ENCODE results near the gene SMIM41. TPM values are rescaled to one million over a fixed set of nuclear protein-coding genes. Genes with fewer than 3 reads are reported as not detected.

Gene SMIM41
- not detected for total RNA-seq

DNA sequence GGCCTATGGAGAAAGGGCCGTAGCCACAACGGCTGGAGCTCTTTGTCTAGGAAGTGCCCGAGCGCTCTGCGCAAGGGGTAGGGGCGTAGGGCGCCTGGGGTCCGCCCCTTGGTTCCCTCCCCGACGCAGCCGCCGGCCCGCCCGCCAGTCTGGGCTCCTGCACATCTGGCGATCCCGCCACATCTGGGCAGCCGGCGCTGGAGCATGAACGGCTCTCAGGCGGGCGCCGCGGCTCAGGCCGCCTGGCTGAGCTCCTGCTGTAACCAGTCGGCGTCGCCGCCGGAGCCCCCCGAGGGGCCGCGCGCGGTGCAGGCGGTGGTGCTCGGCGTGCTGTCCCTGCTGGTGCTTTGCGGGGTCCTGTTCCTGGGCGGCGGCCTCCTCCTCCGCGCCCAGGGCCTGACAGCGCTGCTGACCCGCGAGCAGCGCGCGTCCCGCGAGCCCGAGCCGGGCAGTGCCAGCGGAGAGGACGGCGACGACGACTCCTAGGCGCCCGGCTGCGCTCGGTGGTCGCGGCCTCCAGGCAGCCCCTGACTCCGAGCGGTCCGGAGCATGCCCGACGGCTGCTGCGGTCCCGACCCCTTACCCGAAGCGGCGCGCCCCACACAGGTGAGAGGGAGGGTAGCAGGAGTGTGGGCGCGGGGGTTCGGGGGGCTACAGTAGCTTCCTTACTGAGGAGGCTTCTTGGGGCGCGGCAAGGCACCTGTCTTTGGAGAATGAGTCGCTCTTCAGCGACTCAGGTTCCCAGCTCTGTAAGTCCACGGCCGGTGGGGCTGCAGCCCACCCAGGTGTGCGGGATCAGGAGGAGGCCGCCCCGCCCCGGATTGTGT lies at the start of gene SMIM41:
TSS of gene SMIM41 (plus strand) at position 129 of the 827 bp plus-strand sequence. CDS start at position 205, 76 bp downstream.
- Histone ChIP-seq H3K4me1 (peaks cover 41 to 44% of the 10 kb centered on the region in 2 donors), H3K27ac (peak within 1 kb of the TSS in 3 of 4 donors; percentile 62 to 77 (median 72)), H3K27me3 (no peaks in the 10 kb centered on the region), H3K4me3 (no peak within 1 kb of the TSS), H3K9me3 (no peaks in the 10 kb centered on the region), H3K36me3 (peaks cover 0 to 26% of the 10 kb centered on the region in 2 donors)
- no peak for DNase-seq
- no peak for TF ChIP-seq POLR2A (IDR thresholded peaks at IDR 0.05)
- TF ChIP-seq, protein P1, sequence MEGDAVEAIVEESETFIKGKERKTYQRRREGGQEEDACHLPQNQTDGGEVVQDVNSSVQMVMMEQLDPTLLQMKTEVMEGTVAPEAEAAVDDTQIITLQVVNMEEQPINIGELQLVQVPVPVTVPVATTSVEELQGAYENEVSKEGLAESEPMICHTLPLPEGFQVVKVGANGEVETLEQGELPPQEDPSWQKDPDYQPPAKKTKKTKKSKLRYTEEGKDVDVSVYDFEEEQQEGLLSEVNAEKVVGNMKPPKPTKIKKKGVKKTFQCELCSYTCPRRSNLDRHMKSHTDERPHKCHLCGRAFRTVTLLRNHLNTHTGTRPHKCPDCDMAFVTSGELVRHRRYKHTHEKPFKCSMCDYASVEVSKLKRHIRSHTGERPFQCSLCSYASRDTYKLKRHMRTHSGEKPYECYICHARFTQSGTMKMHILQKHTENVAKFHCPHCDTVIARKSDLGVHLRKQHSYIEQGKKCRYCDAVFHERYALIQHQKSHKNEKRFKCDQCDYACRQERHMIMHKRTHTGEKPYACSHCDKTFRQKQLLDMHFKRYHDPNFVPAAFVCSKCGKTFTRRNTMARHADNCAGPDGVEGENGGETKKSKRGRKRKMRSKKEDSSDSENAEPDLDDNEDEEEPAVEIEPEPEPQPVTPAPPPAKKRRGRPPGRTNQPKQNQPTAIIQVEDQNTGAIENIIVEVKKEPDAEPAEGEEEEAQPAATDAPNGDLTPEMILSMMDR (IDR thresholded peaks at IDR 0.05 in 4 of 5, conservative IDR thresholded peaks at IDR 0.05 in 1 of 5), result no peak
- intact Hi-C loops (cut with DNase I; ENCODE audit: low total_unique reads) (no loop called here), in situ Hi-C loops (cut with MboI; ENCODE audit: low sequenced_read_pairs in 4 of 4) (loop anchor here (5.0 to 10.0 kb wide), 2 partner anchors 52 to 55 kb away; no protein-coding TSS in a partner anchor)
- ATAC-seq, result no peak

- Histone ChIP-seq H3K36me3 (no peaks in the 10 kb centered on the region), H3K4me3 (peak overlapping the region; percentile 44 to 53 (median 48)), H3K27ac (peak overlapping the region; percentile 91 to 95 (median 92)), H3K4me1 (peaks cover 49 to 61% of the 10 kb centered on the region in 2 donors), H3K27me3 (no peaks in the 10 kb centered on the region), H3K9me3 (no peaks in the 10 kb centered on the region)
- peak; percentile 57 to 67 for ATAC-seq
- intact Hi-C loops (cut with DNase I; ENCODE audit: low total_unique reads) (loop anchor here (2.0 kb wide), 1 partner anchor 36 kb away; the partner anchor contains the start of gene ATG101), in situ Hi-C loops (cut with MboI; ENCODE audit: low sequenced_read_pairs in 4 of 4) (no loop called here)
- TF ChIP-seq POLR2A (IDR thresholded peaks at IDR 0.05), result no peak
- TF ChIP-seq, protein P1 (IDR thresholded peaks at IDR 0.05 in 4 of 5, conservative IDR thresholded peaks at IDR 0.05 in 1 of 5), result no peak
- peak; percentile 80 to 83 for DNase-seq
Measured at GRCh38 chr12:52032446-52032803, 47.1 kb upstream of the SMIM41 start.

- ATAC-seq, result peak; percentile 85
- peak; percentile 98 to 99 for DNase-seq
- TF ChIP-seq, protein P1 (IDR thresholded peaks at IDR 0.05 in 4 of 5, conservative IDR thresholded peaks at IDR 0.05 in 1 of 5), result no peak
- peak; percentile 86 to 96 for TF ChIP-seq POLR2A (IDR thresholded peaks at IDR 0.05)
- Histone ChIP-seq H3K36me3 (no peaks in the 10 kb centered on the region), H3K27ac (peak overlapping the region; percentile 91 to 95 (median 92)), H3K4me3 (peak overlapping the region; percentile 44 to 53 (median 48)), H3K4me1 (peaks cover 45 to 62% of the 10 kb centered on the region in 2 donors), H3K9me3 (no peaks in the 10 kb centered on the region), H3K27me3 (no peaks in the 10 kb centered on the region)
- in situ Hi-C loops (cut with MboI; ENCODE audit: low sequenced_read_pairs in 4 of 4) (no loop called here), intact Hi-C loops (cut with DNase I; ENCODE audit: low total_unique reads) (loop anchor here (1.0 to 2.0 kb wide), 2 partner anchors 18 to 36 kb away; partner anchors contain the start of genes ATG101 and NR4A1)
Measured at GRCh38 chr12:52032804-52033445, 46.6 kb upstream of the SMIM41 start.

DNA sequence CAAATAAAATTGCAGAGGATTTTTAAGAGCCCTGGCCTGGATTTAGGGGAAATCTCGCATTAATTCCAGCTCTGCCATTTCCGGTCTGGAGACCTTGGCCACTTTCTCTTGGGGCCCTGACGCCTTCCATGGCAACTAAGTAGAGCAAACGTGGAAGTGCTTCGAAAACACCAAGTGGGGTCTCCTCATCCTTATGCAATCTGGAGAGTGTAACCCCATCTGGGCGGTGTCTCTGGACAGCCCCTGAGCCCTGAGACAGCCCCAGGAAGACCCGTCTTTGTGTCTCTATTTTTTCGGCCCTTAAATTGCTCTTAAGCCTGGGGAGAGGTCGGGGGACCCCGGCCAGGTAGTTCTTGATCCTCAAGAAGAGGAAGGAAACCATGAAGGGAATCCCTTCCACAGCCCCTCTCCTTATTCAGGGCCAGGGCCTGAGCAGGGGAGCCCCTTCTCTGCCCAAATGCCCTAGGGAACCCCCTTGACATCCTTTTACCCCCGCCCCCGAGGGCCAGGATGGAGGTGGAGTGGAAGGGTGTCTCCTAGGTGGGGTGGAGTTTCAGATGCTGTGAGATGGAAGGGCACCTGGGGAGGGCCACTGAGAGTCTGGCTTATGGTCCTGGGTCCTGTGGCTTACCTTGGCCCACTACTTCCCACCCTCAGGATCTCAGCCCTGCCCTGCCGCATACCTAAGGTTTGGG lies 45.9 kb upstream of the SMIM41 start:
- no peak for DNase-seq
- Histone ChIP-seq H3K36me3 (no peaks in the 10 kb centered on the region), H3K4me1 (peaks cover 48 to 69% of the 10 kb centered on the region in 2 donors), H3K4me3 (peak overlapping the region; percentile 36 to 53 (median 42)), H3K27ac (peak overlapping the region; percentile 91 to 95 (median 92)), H3K9me3 (no peaks in the 10 kb centered on the region), H3K27me3 (no peaks in the 10 kb centered on the region)
- intact Hi-C loops (cut with DNase I; ENCODE audit: low total_unique reads) (loop anchor here (1.0 to 2.0 kb wide), 2 partner anchors 18 to 35 kb away; partner anchors contain the start of genes ATG101 and NR4A1), in situ Hi-C loops (cut with MboI; ENCODE audit: low sequenced_read_pairs in 4 of 4) (no loop called here)
- TF ChIP-seq, protein P1 (IDR thresholded peaks at IDR 0.05 in 4 of 5, conservative IDR thresholded peaks at IDR 0.05 in 1 of 5), result no peak
- no peak for TF ChIP-seq POLR2A (IDR thresholded peaks at IDR 0.05)
- ATAC-seq, result peak in 1 of 2 donors; percentile 4
